Fibroblast of lung (primary cell): Measurements from ENCODE around the gene TYMS.

Source experiments
- CTCF ChIP-seq, 2 donors: IDR thresholded peaks in 1 of 2; conservative IDR thresholded peaks in 1 of 2; 1 replicate in 1 of 2; 2 replicates in 1 of 2; pipeline ENCODE4 v1.5.1; 2011 to 2012; ENCODE audit warnings: low read length in 2 of 2, control low read depth in 1 of 2, inconsistent platforms in 1 of 2, low read depth in 1 of 2, mild to moderate bottlenecking in 1 of 2
- EZH2 ChIP-seq: IDR thresholded peaks from 2 replicates; pipeline ENCODE4 v1.5.1; 2012; ENCODE audit warnings: low read length, control low read depth, mild to moderate bottlenecking; ENCODE audit errors: missing control alignments

- no peak for TF ChIP-seq CTCF (conservative IDR thresholded peaks at IDR 0.05 in 1 of 2, IDR thresholded peaks at IDR 0.05 in 1 of 2; ENCODE audit: low read depth in 1 of 2, low read length in 2 of 2)
- no peak for TF ChIP-seq EZH2
These were observed 10.1 kb upstream of the TYMS start for GRCh38 chr18:647304-647703.
